GM12892 (cell line): ENCODE results near the gene CPNE9.

Source experiments
- POLR2AphosphoS5 ChIP-seq: IDR thresholded peaks from 2 replicates; pipeline ENCODE4 v1.6.1; 2011; ENCODE audit warnings: low read depth, low read length, control low read depth
- TAF1 ChIP-seq: IDR thresholded peaks from 2 replicates; pipeline ENCODE4 v1.6.1; 2011; ENCODE audit warnings: low read depth, mild to moderate bottlenecking, control low read depth, low read length, borderline replicate concordance

DNA sequence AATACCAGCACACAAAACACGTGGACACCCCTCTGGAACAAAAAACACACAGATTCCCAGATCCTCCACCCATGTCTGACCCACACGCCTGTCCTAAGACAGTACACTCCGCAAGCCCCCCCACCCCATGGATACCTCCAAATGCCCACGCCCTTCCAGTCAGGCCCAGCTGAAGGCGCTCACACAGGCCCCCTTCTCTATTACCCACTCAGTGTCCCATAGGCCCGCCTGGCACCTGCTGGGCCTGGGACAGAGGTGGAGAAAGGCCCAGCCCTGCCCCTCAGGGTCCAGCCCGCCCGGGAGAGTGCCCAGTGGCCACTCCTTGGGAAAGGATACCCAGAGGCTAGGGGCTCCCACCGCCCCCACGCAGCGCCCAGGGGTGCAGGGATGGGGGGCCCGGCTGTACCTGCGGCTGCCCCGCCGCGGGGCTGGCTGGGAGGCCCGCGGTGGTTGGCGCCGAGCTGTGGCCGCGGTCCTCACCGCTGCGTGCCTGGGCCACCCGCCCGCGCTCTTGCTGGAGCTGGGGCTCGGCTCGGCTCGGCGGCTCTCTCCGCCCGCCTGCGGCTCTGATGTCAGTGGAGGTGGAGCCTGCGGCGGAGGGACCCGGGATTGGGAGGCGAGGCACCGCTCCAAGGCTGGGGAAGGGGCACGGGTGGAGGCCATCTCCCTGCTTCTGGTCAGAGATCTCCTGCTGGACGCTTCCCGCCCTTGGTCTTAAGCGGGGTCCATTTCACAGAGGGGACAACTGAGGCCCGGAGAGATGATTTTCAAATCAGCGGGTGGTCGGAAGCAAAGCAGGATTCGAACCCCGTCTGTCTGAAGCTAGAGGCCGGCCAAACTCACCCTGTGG, 66.0 kb downstream of the CPNE9 start, which contains the start of gene CAMK1:
- TF ChIP-seq POLR2AphosphoS5 (no peak), TAF1 (no peak)
